Measurements from ENCODE around the gene GPD2. TPM values are rescaled to one million over a fixed set of nuclear protein-coding genes. Genes with fewer than 3 reads are reported as not detected.

GPD2 gene
- total RNA-seq, 4 donors from 2014 or later: 72.4 to 89.2 (median 79.6) TPM

GRCh38 chr2:156457523-156458517 is 21.6 kb downstream of the GPD2 start:
- TF ChIP-seq EP300 (IDR thresholded peaks at IDR 0.05): no peak
- TF ChIP-seq CTCF (IDR thresholded peaks at IDR 0.05): no peak
- TF ChIP-seq POLR2A (IDR thresholded peaks at IDR 0.05): no peak
- Histone ChIP-seq H3K9me3 (no peaks in the 10 kb centered on the region), H3K36me3 (peaks cover 0 to 4% (median 0%) of the 10 kb centered on the region in 3 donors), H3K4me1 (peaks cover 0 to 56% (median 23%) of the 10 kb centered on the region in 4 donors), H3K27me3 (no peaks in the 10 kb centered on the region), H3K4me3 (no peak overlapping the region), H3K27ac (peak overlapping the region in 2 of 4 donors; percentile 50 to 60)
- DNase-seq (ENCODE audit: low spot score in 2 of 2): no peak
- 57 to 59% methylated on average over 8 of the region's 8 CpGs for WGBS, 2 donors

- H3K9me3 ChIP-seq: no peaks in the 10 kb centered on the region
- H3K4me3 ChIP-seq: no peak overlapping the region
- peaks cover 0 to 60% (median 23%) of the 10 kb centered on the region in 4 donors for H3K4me1 ChIP-seq
- no peak for DNase-seq (ENCODE audit: low spot score in 2 of 2)
- peaks cover 0 to 3% (median 0%) of the 10 kb centered on the region in 3 donors for H3K36me3 ChIP-seq
- TF ChIP-seq POLR2A (IDR thresholded peaks at IDR 0.05): no peak
- TF ChIP-seq EP300 (IDR thresholded peaks at IDR 0.05): no peak
- TF ChIP-seq CTCF (IDR thresholded peaks at IDR 0.05): no peak
- 73 to 80% methylated on average over 4 of the region's 4 CpGs for WGBS, 2 donors
- no peaks in the 10 kb centered on the region for H3K27me3 ChIP-seq
- no peak overlapping the region for H3K27ac ChIP-seq
These were observed 23.5 kb downstream of the GPD2 start for GRCh38 chr2:156459720-156460119.

- Histone ChIP-seq H3K4me3 (no peak overlapping the region), H3K4me1 (peaks cover 0 to 67% (median 27%) of the 10 kb centered on the region in 4 donors), H3K36me3 (no peaks in the 10 kb centered on the region), H3K9me3 (no peaks in the 10 kb centered on the region), H3K27ac (peak overlapping the region in 2 of 4 donors; percentile 38), H3K27me3 (no peaks in the 10 kb centered on the region)
- 50 to 58% methylated on average over 1 of the region's 1 CpG for WGBS, 2 donors
- no peak for TF ChIP-seq EP300 (IDR thresholded peaks at IDR 0.05)
- TF ChIP-seq POLR2A (IDR thresholded peaks at IDR 0.05): no peak
- no peak for TF ChIP-seq CTCF (IDR thresholded peaks at IDR 0.05)
- DNase-seq (ENCODE audit: low spot score in 2 of 2): no peak
These were observed 27.9 kb downstream of the GPD2 start for GRCh38 chr2:156464106-156464505.

GRCh38 chr2:156465573-156465972 is 29.4 kb downstream of the GPD2 start:
- Histone ChIP-seq H3K36me3 (no peaks in the 10 kb centered on the region), H3K27ac (peak overlapping the region in 2 of 4 donors; percentile 38), H3K27me3 (no peaks in the 10 kb centered on the region), H3K9me3 (no peaks in the 10 kb centered on the region), H3K4me3 (no peak overlapping the region), H3K4me1 (peaks cover 0 to 65% (median 23%) of the 10 kb centered on the region in 4 donors)
- WGBS, 2 donors: 20 to 28% methylated on average over 2 of the region's 2 CpGs
- TF ChIP-seq EP300 (IDR thresholded peaks at IDR 0.05) (no peak), POLR2A (IDR thresholded peaks at IDR 0.05) (no peak), CTCF (IDR thresholded peaks at IDR 0.05) (no peak)
- DNase-seq (ENCODE audit: low spot score in 2 of 2): no peak
